Measurements from ENCODE around the gene CEP85L.

The CEP85L gene

DNA sequence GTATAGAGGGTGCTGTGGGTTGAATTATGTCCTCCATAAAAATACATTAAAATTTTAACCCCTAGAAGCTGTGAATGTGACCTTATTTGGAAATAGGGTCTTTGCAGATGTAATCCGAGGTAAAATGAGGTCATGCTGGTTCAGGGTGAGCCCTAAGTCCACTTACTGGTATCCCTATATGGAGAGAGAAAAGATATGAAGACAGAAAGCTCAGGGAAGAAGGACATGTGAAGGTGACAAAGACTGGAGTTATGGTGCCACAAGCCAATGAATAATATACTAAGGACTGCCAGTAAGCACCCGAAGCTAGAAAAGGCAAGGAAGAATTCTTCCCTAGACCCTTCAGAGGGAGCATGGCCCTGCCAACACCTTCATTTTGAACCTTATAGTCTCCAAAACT, 53.1 kb downstream of the CEP85L start:
- no peak for TF ChIP-seq Cebpa-rat (IDR thresholded peaks at IDR 0.05)
- H3K4me2 ChIP-seq: no peak overlapping the region
- no peaks in the 10 kb centered on the region for H3K27me3 ChIP-seq

DNA sequence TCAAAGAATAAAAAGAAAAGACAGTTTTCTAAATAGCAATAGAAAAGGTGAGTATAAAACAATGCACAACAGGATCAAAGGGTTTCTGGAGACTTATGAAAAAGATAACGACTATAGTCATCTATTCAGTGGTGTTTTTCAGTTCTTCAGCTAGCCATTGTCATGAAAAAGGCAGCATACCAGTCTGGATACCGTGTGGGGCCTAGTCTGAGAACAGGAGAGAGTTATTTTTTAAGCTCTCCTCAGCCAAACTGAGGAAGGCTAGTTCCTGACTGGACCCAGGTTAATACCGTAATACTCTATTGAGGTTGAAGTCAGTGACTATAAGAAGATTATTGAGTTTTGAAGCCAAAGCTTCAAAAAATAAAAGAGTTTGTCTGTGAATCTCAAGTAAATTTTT, 53.8 kb downstream of the CEP85L start:
- TF ChIP-seq Cebpa-rat (IDR thresholded peaks at IDR 0.05): no peak
- peaks cover 0 to 9% (median 0%) of the 10 kb centered on the region in 11 experiments; a peak in 4 of 22 replicates for H3K9me3 ChIP-seq (replicated peaks in 1 of 11)
- no peaks in the 10 kb centered on the region for H3K27me3 ChIP-seq
- no peak overlapping the region for H3K27ac ChIP-seq
- no peak overlapping the region for H3K4me2 ChIP-seq
- H3K36me3 ChIP-seq: peaks cover 0 to 13% (median 0%) of the 10 kb centered on the region in 11 experiments; a peak in 4 of 22 replicates
- H3K4me3 ChIP-seq: no peak overlapping the region
- H4K20me1 ChIP-seq: peaks cover 0 to 97% (median 0%) of the 10 kb centered on the region in 11 experiments; a peak in 4 of 22 replicates
- peaks cover 0 to 20% (median 0%) of the 10 kb centered on the region in 10 experiments; a peak in 4 of 20 replicates for H3K4me1 ChIP-seq
- no peak overlapping the region for H3K9ac ChIP-seq

More for the DNA sequence above, 53.1 kb downstream of the CEP85L start:
- H3K9ac ChIP-seq: no peak overlapping the region
- peaks cover 0 to 20% (median 0%) of the 10 kb centered on the region in 10 experiments; a peak in 4 of 20 replicates for H3K4me1 ChIP-seq
- peaks cover 0 to 16% (median 5%) of the 10 kb centered on the region in 11 experiments; a peak in 16 of 22 replicates for H3K9me3 ChIP-seq (replicated peaks in 1 of 11)
- H3K4me3 ChIP-seq: no peak overlapping the region
- peaks cover 0 to 20% (median 0%) of the 10 kb centered on the region in 11 experiments; a peak in 6 of 22 replicates for H3K36me3 ChIP-seq
- H3K27ac ChIP-seq: no peak overlapping the region
- H4K20me1 ChIP-seq: peaks cover 0 to 97% (median 0%) of the 10 kb centered on the region in 11 experiments; a peak in 4 of 22 replicates

DNA sequence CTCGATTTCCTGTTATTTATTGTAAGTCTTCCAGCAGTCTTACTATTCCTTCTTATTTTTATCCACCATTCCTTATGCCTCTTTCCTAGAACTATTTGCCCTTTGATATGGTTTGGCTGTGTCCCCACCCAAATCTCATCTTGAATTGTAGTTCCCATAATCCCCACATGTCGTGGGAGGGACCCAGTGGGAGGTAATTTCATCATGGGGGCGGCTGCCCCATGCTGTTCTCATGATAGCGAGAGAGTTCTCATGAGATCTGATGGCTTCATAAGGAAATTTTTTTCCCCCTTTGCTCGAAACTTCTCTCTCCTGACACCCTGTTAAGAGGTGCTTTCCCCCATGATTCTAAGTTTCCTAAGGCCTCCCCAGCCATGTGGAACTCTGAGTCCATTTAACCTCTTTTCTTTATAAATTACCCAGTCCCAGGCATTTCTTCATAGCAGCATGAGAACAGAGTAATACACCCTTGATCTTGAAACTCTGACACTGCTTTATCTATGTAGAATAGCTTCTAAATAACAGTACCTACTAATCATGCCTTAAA, 54.5 kb downstream of the CEP85L start:
- peaks cover 0 to 12% (median 0%) of the 10 kb centered on the region in 11 experiments; a peak in 3 of 22 replicates for H3K9me3 ChIP-seq (replicated peaks in 1 of 11)
- peaks cover 0 to 5% (median 0%) of the 10 kb centered on the region in 11 experiments; a peak in 2 of 22 replicates for H3K36me3 ChIP-seq
- H3K27ac ChIP-seq: no peak overlapping the region
- no peak overlapping the region for H3K4me3 ChIP-seq
- peaks cover 0 to 96% (median 0%) of the 10 kb centered on the region in 11 experiments; a peak in 4 of 22 replicates for H4K20me1 ChIP-seq
- H3K27me3 ChIP-seq: no peaks in the 10 kb centered on the region
- TF ChIP-seq Cebpa-rat (IDR thresholded peaks at IDR 0.05): no peak
- peaks cover 0 to 20% (median 0%) of the 10 kb centered on the region in 10 experiments; a peak in 4 of 20 replicates for H3K4me1 ChIP-seq
- H3K9ac ChIP-seq: no peak overlapping the region
- no peak overlapping the region for H3K4me2 ChIP-seq

DNA sequence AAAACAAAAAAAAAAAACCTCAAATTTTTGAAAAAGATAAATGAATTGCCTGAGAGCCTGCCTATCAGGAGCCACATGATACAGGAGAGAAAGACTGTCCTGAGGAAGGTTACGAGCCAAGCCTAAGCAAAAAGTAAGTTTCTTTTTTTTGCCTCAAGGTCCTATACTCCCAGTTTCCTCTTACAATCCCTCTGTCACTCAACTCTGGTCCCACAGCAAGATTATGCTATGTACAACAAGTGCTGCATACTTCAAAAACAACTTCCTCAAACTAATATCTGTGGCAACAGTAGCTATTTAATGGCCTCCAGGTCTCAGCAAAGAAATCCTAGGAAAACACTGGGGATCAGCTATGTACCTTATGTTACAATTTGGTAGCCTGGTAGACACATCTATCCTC, 56.5 kb downstream of the CEP85L start:
- Histone ChIP-seq H3K9me3 (replicated peaks in 1 of 11) (peaks cover 0 to 19% (median 7%) of the 10 kb centered on the region in 11 experiments; a peak in 9 of 22 replicates), H3K36me3 (peaks cover 0 to 18% (median 4%) of the 10 kb centered on the region in 11 experiments; a peak in 6 of 22 replicates), H3K4me1 (peaks cover 0 to 20% (median 5%) of the 10 kb centered on the region in 10 experiments; a peak in 9 of 20 replicates), H3K4me3 (no peak overlapping the region), H3K27me3 (no peaks in the 10 kb centered on the region), H4K20me1 (peaks cover 0 to 99% (median 0%) of the 10 kb centered on the region in 11 experiments; a peak in 4 of 22 replicates), H3K27ac (no peak overlapping the region), H3K9ac (no peak overlapping the region), H3K4me2 (peak overlapping the region in 1 of 11 experiments; percentile 40; a peak in 3 of 22 replicates)
- TF ChIP-seq Cebpa-rat (IDR thresholded peaks at IDR 0.05): no peak

DNA sequence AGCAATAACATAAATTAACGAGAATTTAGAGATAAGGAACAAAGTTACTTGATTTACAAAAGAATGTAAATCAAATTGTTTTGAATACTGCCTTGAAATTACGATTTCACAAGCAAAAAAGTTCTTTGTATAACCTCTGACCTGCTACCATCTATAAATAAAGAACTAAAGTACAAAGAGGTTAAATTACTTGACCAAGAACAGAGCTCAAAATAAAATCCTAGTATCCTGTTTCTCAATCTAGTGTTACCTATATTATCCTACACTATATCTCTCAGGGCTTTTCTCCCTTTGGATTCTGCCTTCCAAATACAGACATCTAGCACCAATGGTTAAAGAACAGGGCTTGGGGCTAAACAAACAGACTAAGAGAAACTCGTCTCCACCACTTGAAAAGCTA, 59.5 kb downstream of the CEP85L start:
- Histone ChIP-seq H3K4me3 (no peak overlapping the region), H4K20me1 (peaks cover 0 to 99% (median 0%) of the 10 kb centered on the region in 11 experiments; a peak in 4 of 22 replicates), H3K27ac (no peak overlapping the region), H3K27me3 (no peaks in the 10 kb centered on the region), H3K36me3 (peaks cover 0 to 28% (median 4%) of the 10 kb centered on the region in 11 experiments; a peak in 6 of 22 replicates), H3K9me3 (replicated peaks in 1 of 11) (peaks cover 0 to 16% (median 7%) of the 10 kb centered on the region in 11 experiments; a peak in 9 of 22 replicates), H3K9ac (no peak overlapping the region), H3K4me2 (no peak overlapping the region), H3K4me1 (peaks cover 0 to 20% (median 12%) of the 10 kb centered on the region in 10 experiments; a peak in 9 of 20 replicates)
- TF ChIP-seq Cebpa-rat (IDR thresholded peaks at IDR 0.05): no peak

DNA sequence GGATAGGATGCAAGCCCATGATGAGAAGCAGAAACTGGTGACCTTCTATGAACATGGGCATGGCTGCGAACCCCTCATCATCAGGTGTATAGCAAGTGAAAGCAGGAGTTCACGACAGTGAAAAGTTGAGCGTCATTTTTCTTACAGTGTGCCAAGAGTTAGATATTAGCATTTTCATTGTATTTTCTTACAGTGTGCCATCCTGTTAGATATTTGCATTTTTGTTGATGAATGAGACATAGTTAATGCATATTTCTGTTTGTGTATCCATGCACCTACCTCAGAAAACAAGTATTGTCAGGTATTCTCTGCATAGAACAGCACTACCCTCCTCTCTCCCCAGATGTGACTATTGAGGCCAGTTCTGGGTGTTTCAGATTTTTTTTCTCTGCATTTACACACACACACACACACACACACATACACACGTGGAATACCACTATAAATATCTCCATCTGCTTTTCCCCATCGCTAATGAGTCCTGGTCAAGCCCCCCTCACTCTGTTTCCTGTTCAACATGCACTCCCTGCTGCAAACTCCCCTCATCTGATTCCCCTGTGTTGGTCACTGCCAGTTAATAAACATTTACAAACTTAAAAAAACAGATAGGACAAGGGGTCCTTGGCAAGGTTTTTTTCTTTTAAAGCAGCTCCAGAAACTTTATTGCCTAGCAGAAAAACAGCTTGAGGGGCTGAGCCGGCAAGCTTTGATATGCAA, 61.6 kb downstream of the CEP85L start:
- Histone ChIP-seq H3K27ac (no peak overlapping the region), H3K9me3 (replicated peaks in 1 of 11) (peaks cover 0 to 10% (median 7%) of the 10 kb centered on the region in 11 experiments; a peak in 7 of 22 replicates), H3K4me3 (no peak overlapping the region), H3K27me3 (no peaks in the 10 kb centered on the region), H3K4me1 (peaks cover 0 to 14% (median 8%) of the 10 kb centered on the region in 10 experiments; a peak in 9 of 20 replicates), H3K9ac (no peak overlapping the region), H3K36me3 (peaks cover 0 to 38% (median 4%) of the 10 kb centered on the region in 11 experiments; a peak in 6 of 22 replicates), H3K4me2 (peak overlapping the region in 2 of 11 experiments; percentile 10 to 12; a peak in 2 of 22 replicates), H4K20me1 (peaks cover 0 to 99% (median 0%) of the 10 kb centered on the region in 11 experiments; a peak in 5 of 22 replicates)
- TF ChIP-seq Cebpa-rat (IDR thresholded peaks at IDR 0.05): no peak

DNA sequence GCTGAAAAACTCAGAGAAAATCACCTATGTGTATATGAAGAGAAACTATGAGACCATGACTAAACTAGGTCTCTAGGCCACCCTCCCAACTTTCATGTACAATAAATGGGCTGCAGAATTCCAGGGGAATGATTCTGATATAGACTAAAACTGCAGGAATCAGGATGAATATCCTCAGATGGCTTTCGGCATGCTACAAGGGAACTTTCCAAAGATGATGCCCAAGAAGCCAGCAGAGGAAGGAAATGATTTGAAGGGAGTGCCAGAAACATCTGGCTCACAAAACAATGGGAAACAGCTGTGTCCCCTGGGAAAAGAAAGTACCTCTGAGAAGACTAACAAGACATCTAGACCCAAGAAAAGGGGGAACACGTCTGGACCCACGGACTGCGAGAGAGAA, 62.2 kb downstream of the CEP85L start:
- Histone ChIP-seq H3K4me3 (no peak overlapping the region), H3K36me3 (peaks cover 0 to 40% (median 4%) of the 10 kb centered on the region in 11 experiments; a peak in 6 of 22 replicates), H3K27ac (no peak overlapping the region), H3K4me2 (no peak overlapping the region), H3K9ac (no peak overlapping the region), H3K4me1 (peaks cover 0 to 14% (median 5%) of the 10 kb centered on the region in 10 experiments; a peak in 7 of 20 replicates), H3K27me3 (no peaks in the 10 kb centered on the region), H4K20me1 (peaks cover 0 to 99% (median 0%) of the 10 kb centered on the region in 11 experiments; a peak in 5 of 22 replicates), H3K9me3 (replicated peaks in 1 of 11) (peaks cover 0 to 10% (median 7%) of the 10 kb centered on the region in 11 experiments; a peak in 7 of 22 replicates)
- TF ChIP-seq Cebpa-rat (IDR thresholded peaks at IDR 0.05): no peak

DNA sequence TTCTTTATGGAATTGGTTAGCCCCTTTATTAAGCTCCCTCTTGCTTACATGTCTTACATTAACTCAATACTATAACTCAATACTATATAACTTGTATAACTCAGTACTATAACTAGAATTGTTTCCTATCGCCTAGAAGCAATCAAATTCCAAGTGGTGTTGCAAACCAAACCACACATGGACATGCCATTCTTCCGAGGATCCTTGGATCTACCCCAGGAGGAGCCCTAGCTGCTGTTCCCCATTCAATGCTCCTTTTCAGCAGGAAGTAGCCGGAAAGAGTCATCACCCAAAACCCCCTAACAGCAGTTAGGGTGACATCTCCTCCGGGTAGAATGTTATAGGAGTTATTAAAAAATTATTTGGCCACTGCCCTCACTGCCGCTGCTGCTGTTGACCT, 62.8 kb downstream of the CEP85L start:
- H3K4me2 ChIP-seq: no peak overlapping the region
- peaks cover 0 to 99% (median 0%) of the 10 kb centered on the region in 11 experiments; a peak in 5 of 22 replicates for H4K20me1 ChIP-seq
- H3K36me3 ChIP-seq: peaks cover 0 to 40% (median 4%) of the 10 kb centered on the region in 11 experiments; a peak in 6 of 22 replicates
- H3K27me3 ChIP-seq: no peaks in the 10 kb centered on the region
- TF ChIP-seq Cebpa-rat (IDR thresholded peaks at IDR 0.05): no peak
- H3K4me3 ChIP-seq: no peak overlapping the region
- peaks cover 0 to 14% (median 5%) of the 10 kb centered on the region in 10 experiments; a peak in 7 of 20 replicates for H3K4me1 ChIP-seq
- no peak overlapping the region for H3K27ac ChIP-seq
- peaks cover 0 to 10% (median 7%) of the 10 kb centered on the region in 11 experiments; a peak in 7 of 22 replicates for H3K9me3 ChIP-seq (replicated peaks in 1 of 11)
- H3K9ac ChIP-seq: no peak overlapping the region

Measured in BLaER1 treated with 17β-estradiol and CSF1 and Interleukin-3, amounts not matched to agents 10 nM and 100 nM (cell line).